ENCODE data around the gene UGT1A9.

DNA sequence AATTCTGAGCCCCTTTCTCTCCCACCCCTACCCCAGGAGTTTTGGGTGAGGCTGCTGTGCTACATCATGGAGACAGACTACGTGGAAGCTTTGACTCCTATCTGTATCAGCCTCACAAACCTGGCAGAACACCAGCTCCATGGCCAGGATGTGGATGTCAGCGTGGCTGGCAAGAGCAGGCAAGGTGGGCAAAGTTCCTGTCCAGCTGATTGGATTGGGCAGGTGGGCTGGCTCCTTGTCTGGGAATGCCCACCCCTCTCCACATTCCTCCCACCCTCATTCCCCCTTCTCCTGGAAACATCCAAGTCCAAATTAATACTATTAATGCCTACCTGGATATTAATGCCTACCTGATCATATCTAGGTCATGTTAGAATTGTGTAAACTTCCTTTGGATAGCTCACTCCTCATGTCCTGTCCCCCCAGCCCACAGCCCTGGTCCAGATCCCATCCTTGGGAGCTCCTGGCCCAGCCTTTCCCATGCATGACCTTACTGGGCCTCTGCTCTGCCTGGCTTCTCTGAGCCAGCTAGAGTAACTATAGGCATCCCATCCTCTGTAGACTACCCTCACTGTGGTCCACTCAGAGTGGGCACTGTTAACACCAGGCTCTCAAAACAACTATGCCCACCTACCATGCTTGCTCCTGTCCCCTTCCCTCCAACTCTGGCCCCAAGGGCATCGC, 130.6 kb downstream of the UGT1A9 start:
- TF ChIP-seq, protein P1, sequence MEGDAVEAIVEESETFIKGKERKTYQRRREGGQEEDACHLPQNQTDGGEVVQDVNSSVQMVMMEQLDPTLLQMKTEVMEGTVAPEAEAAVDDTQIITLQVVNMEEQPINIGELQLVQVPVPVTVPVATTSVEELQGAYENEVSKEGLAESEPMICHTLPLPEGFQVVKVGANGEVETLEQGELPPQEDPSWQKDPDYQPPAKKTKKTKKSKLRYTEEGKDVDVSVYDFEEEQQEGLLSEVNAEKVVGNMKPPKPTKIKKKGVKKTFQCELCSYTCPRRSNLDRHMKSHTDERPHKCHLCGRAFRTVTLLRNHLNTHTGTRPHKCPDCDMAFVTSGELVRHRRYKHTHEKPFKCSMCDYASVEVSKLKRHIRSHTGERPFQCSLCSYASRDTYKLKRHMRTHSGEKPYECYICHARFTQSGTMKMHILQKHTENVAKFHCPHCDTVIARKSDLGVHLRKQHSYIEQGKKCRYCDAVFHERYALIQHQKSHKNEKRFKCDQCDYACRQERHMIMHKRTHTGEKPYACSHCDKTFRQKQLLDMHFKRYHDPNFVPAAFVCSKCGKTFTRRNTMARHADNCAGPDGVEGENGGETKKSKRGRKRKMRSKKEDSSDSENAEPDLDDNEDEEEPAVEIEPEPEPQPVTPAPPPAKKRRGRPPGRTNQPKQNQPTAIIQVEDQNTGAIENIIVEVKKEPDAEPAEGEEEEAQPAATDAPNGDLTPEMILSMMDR (IDR thresholded peaks at IDR 0.05; ENCODE audit: insufficient read depth, low read length, poor library complexity, severe bottlenecking), result no peak
- TF ChIP-seq EZH2phosphoT487 (conservative IDR thresholded peaks at IDR 0.05; ENCODE audit: low read length), result no peak

All from SU-DHL-6 (cell line).